Ramos (cell line): ENCODE measurements around the gene MYOF.
"Not testable (repeated sequence)": the region's sequence is repeated elsewhere in the genome, so short reads cannot be mapped to it uniquely, and the experiment has no call there.

ENCODE experiments used
- in situ Hi-C: fragments of 300-500 bp; cut with MboI; formaldehyde crosslinking; loops from one replicate; pipeline ENCODE4 v1.14.3; 2022; ENCODE audit warnings: low sequenced_read_pairs; ENCODE audit not compliant: unreplicated experiment

MYOF gene

GRCh38 chr10:93437086-93437945, 44.8 kb downstream of the MYOF start:
- in situ Hi-C loops = no loop called here

- in situ Hi-C loops = no loop called here
These were observed 45.5 kb downstream of the MYOF start for GRCh38 chr10:93436591-93437085.

- in situ Hi-C loops = no loop called here
These were observed 46.3 kb downstream of the MYOF start for GRCh38 chr10:93435621-93436397.

GRCh38 chr10:93434991-93435491, 47.1 kb downstream of the MYOF start:
- in situ Hi-C loops = no loop called here

GRCh38 chr10:93431361-93431760, 50.8 kb downstream of the MYOF start:
- in situ Hi-C loops = no loop called here

GRCh38 chr10:93425861-93426260, 56.3 kb downstream of the MYOF start:
- in situ Hi-C loops = no loop called here

GRCh38 chr10:93422118-93422517, 60.0 kb downstream of the MYOF start:
- in situ Hi-C loops = no loop called here

- in situ Hi-C loops = no loop called here
These were observed 60.9 kb downstream of the MYOF start for GRCh38 chr10:93420944-93421825.

- in situ Hi-C loops = no loop called here
These were observed 62.0 kb downstream of the MYOF start for GRCh38 chr10:93420091-93420490.

GRCh38 chr10:93419016-93419415, 63.1 kb downstream of the MYOF start:
- in situ Hi-C loops = not testable (repeated sequence)

GRCh38 chr10:93417921-93418320, 64.2 kb downstream of the MYOF start:
- in situ Hi-C loops = no loop called here

GRCh38 chr10:93417266-93417665, 64.9 kb downstream of the MYOF start:
- in situ Hi-C loops = no loop called here

GRCh38 chr10:93416824-93417223, 65.3 kb downstream of the MYOF start:
- in situ Hi-C loops = no loop called here

- in situ Hi-C loops = no loop called here
These were observed 66.4 kb downstream of the MYOF start for GRCh38 chr10:93415693-93416092.

GRCh38 chr10:93413252-93413689, 68.9 kb downstream of the MYOF start:
- in situ Hi-C loops = no loop called here

- in situ Hi-C loops = no loop called here
These were observed 69.3 kb downstream of the MYOF start for GRCh38 chr10:93412801-93413200.

- in situ Hi-C loops = no loop called here
These were observed 71.3 kb downstream of the MYOF start for GRCh38 chr10:93410697-93411348.

- in situ Hi-C loops = no loop called here
These were observed 73.4 kb downstream of the MYOF start for GRCh38 chr10:93408783-93409182.

GRCh38 chr10:93406364-93407145, 75.6 kb downstream of the MYOF start:
- in situ Hi-C loops = no loop called here
